Hepatic stellate cell (primary cell): ENCODE measurements around the gene RASL11B.

ENCODE experiments used
- DNase-seq: peaks from one replicate; pipeline ENCODE4 v3.0.0; 2011; ENCODE audit warnings: low spot score

The RASL11B gene

GRCh38 chr4:52874948-52875347, 12.8 kb downstream of the RASL11B start:
- DNase-seq: no peak

DNA sequence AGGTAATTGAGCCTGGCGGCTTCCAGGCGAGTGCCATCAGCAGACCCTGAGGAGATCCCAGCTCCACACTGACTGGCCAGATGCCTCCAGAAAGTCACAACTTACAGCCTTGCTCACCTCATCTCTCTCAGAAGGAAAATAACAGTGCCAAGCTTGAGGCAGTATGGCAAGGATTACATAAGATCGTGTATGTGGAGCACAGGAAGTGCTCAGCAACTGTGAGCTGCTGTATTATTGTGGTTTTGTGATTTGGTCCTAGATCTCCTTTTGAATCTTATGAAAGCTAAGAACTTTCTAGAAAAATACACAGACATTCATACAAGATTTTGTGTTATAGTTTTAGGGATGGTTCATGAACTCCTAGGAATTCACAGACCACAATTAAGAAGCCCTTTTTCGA, 14.0 kb downstream of the RASL11B start:
- no peak for DNase-seq

- no peak for DNase-seq
These were observed 14.9 kb downstream of the RASL11B start for GRCh38 chr4:52877036-52877435.

DNA sequence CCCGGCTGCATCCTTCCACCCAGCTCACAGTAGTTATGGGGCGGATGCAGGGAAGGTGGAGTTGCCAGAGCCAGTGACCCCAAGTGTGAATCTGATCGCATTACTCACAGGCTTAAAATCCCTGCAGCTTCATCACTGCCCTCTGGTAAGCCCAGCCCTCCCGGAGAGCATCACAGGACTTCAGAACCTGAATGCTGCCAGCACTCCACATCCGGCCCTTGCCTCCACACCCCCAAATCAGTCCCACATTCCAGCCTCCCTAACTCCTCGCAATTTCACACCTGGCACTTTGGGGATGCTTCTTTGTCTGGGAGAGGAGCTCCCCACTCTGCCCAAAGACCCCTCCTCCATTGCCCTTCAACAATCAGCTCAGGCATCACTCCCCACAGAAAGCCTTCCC, 15.6 kb downstream of the RASL11B start:
- DNase-seq: no peak

DNA sequence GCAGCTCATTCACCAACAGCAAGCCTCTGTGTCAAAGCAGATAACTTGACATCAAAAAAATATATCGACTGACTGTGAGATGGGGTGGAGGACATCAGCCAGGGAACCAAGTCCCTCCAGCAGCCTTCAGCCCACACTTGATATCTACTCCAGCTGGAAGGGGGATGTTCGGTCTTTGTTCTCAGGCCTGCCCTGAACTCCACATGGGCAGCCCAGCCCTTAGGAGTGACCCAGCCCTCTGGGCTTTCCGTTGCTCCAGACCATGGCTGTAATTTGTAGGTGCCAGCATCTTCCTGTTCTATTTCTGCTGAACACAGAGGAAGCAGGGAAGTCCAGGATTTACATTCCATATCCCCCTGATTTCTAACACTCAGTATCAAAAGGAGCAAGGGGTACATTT, 17.4 kb downstream of the RASL11B start:
- DNase-seq: no peak

- DNase-seq: no peak
These were observed 18.9 kb downstream of the RASL11B start for GRCh38 chr4:52880994-52881393.

DNA sequence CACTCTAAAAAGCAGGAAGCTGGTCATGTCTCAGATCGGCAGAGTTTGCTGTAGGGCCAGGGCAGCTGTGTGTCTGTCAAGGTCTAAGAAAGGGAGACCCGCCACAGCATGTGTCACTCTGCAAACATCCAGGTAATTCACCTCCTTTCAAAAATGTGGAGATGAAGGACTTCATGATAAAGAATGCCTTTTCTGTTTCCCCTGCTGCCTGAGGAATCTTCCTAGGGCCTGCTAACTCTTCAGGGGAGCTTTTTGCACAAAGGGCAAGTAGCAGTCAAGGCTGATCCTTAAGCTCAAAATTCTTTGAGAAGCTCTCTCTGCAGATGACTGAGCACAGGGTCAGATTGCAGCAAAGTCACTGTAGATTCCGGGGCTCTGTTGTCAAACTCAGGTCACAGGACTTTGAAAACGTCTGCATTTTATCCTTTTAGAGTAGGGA, 21.1 kb downstream of the RASL11B start:
- DNase-seq: no peak

DNA sequence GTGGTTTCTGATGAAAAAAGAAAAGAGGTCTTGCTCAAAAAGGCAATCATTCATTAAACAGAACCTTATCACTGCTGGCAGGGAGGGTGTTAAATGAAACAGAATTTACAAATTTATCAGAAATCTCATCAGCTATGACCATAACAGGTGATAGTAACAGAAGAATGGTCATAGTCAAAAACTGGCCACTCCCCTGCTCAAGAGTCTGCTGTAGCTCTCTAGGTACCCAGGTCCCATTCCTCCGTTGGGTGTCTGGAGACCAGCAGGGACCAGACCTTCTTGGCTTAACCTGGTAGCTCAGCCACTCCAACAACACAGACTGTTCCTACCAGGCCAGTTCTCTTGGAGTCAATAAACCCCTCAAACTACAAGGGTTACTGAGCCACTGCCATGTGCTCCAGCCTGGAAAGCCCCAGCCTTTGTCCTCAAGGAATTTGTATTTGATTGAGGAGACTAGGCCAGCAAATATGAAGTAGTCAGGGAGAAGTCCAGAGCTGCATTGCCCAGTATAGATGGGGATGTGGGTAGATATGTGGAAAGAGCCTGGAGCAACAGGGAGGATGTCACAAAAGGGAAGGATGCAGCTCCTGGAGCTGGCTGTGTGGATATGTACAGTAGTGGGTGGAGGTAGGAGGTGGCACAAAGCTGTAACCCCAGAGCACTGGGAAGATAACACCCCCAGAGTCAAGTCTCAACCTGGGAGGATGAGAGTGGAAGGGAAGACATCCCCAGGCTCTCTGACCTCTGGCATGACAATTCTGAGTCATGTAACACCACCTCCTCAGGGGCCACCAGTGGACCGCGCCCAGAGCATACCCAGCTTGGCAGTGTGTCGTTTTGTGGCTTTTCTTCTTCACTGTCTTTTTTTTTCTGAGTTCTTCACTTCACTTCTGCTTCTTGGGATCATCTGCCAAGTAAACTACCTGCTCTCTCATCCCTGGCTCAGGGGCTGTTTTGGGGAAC, 21.9 kb downstream of the RASL11B start:
- no peak for DNase-seq

- no peak for DNase-seq
These were observed 22.9 kb downstream of the RASL11B start for GRCh38 chr4:52884994-52885393.

DNA sequence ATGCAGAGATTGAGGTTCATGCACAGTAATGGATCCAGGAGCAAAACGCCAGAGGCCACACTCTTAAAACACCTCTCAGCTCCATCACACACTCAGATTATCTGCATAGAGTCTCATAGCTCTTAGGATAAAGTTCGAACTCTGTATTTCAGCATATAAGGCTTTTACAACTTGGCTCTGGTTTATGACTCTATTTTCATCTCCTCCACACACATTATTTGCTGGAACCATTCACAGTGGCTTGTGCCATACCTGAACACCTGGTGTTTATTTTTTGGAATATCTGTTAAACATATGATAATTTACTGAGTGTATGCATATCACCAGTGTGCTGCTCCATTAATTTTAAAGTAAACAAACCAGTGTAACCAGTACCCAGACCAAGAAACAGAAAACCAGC, 27.2 kb downstream of the RASL11B start:
- DNase-seq: no peak

- no peak for DNase-seq
These were observed 27.8 kb downstream of the RASL11B start for GRCh38 chr4:52889778-52890520.

- DNase-seq: no peak
These were observed 28.3 kb downstream of the RASL11B start for GRCh38 chr4:52890521-52890791.

GRCh38 chr4:52891743-52892142, 29.6 kb downstream of the RASL11B start:
- DNase-seq: no peak

DNA sequence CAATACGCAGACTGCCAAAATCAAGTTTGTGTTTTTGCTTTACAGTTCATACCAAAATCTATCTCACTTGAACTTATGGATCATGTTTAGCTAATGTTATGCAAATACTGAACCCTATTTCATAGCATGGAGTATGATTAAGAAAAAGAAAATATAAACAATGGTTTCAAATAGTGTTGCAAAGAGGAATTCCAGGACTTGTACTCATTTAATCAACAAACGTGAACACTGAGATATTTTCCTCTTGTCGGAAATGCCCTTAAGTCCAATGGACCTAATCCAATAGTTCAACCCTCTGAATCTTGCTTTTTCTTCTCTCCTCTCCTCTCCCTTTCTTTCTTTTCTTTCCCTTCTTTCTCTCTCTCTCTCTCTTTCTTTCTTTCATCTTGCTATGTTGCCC, 30.8 kb downstream of the RASL11B start:
- DNase-seq: no peak

DNA sequence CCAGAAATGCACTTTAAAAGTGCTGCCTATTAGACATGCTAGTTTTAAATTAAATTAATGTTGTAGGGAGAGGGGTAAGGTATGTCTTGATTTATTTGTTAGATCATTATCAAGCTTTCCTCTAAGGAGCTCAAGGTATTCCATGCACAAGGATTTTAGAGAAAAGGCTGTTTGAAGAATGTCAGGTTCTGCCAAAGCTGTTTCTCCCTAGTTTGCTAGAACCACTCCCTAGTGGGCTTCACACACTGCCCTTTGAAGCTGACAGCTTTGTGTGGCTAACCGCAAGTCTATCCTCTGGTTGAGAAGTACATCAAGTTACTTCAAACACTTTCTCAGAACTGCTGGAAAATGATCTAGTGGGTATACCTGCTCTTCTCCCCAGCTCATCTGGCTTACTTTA, 32.3 kb downstream of the RASL11B start:
- DNase-seq: no peak

- no peak for DNase-seq
These were observed 41.2 kb downstream of the RASL11B start for GRCh38 chr4:52903273-52903672.

DNA sequence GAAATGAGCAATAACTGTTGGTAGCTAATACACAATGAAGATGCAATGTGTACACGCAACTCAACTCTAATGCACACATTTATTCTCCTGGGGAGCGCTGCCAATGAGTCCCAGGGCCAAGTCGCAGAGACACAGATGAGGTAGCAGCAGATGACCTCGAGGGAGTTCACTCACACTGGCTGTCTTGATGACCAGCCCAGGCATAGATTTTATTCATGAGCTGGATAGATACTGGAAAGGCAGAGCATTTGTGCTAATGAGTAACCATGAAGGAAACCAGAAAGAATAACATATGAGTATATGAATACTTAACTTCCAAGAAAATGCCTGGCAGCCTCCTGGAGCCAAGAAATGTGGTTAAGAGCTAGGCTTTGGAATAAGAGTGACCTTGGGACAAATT, 42.3 kb downstream of the RASL11B start:
- peak; percentile 43 for DNase-seq

- DNase-seq: peak; percentile 12
These were observed 45.4 kb downstream of the RASL11B start for GRCh38 chr4:52907510-52907909.

GRCh38 chr4:52910115-52910514, 48.0 kb downstream of the RASL11B start:
- no peak for DNase-seq

GRCh38 chr4:52911684-52912294, 49.7 kb downstream of the RASL11B start:
- peak; percentile 23 for DNase-seq

DNA sequence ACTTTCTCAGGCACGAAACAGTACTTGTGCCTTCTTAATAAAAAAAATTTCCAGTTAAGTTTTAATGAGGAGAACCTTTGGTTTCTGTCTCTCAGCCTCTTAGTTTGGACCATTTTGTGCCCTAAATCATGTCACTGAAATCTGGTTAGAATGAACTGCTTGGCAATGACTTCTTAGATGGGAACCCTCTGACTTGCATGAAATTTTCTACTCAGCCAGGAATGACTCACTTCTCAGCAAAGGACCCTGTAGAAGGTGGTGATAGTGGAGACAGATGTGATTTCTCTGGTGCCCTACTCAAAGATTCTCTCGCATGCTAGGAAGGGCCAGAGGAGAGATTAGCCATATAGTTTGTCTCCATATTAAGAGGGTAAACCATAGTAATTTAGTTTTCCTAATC, 50.5 kb downstream of the RASL11B start:
- no peak for DNase-seq

DNA sequence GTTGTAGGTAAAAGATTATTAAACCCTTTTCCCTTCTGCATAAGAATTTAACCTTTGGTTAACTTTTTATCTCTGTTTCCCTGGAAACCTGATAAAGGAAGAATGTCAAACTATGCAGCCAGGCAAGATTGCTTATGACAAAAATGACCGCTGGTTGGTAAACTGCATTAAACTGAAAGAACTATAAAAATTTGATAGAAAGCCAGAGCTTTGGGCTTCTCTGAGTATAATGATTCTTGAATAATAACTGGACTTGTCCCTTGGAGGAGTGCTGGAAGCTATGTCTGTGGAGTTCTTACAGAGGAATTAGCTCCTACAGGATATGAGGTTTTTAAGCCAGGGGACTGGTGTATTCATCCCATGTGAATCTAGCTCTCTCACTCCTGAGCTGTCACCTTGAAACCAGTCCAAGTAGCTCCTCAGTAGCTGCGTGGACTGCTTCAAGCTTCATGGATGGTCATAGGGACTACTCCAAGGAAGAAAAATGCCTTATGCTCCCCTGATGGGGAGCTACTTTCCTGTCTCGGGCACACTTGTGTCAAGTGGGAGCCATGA, 52.0 kb downstream of the RASL11B start:
- DNase-seq: peak; percentile 17

DNA sequence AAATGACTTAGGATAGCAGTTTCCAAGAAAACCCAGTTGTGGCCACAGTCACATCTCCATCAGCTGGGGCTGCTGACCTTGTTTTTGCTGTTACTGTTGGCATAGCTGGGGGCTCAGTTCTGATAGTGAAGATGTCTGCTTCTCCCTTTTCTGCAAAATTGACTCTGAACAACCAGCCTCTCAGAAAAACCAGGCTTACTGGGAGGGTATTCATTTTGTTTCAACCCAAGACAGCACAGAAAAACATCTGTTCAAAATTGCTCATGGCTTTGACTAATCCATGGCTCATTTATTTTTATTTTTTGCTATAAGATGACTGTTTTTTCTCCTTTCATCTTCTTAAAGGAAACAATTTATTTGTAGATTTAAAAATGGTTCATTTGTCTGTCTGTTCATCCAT, 53.1 kb downstream of the RASL11B start:
- DNase-seq: no peak
